HFFc6 (cell line): ENCODE results near the gene CLDN14. TPM values are rescaled to one million over a fixed set of nuclear protein-coding genes. Genes with fewer than 3 reads are reported as not detected.
A peak's percentile ranks its signal among the peaks of the same experiment; 100 is the strongest.

Experiments
- DNase-seq: peaks from one replicate; pipeline ENCODE4 v3.0.0-alpha.2; 2018
- H3K27ac Mint-ChIP-seq: 2 replicates; pipeline ENCODE4 v1.8.0; 2020; ENCODE audit warnings: mild to moderate bottlenecking, mixed read lengths
- H3K27me3 Mint-ChIP-seq: 2 replicates; pipeline ENCODE4 v1.8.0; 2021; ENCODE audit warnings: mild to moderate bottlenecking, moderate library complexity, mixed read lengths; ENCODE audit not compliant: insufficient read depth
- H3K36me3 Mint-ChIP-seq: 2 replicates; pipeline ENCODE4 v1.8.0; 2021; ENCODE audit warnings: low read depth, mixed read lengths
- H3K4me1 Mint-ChIP-seq: 2 replicates; pipeline ENCODE4 v1.8.0; 2020; ENCODE audit warnings: low read depth, mixed read lengths
- H3K4me3 Mint-ChIP-seq: 2 replicates; pipeline ENCODE4 v1.8.0; 2020; ENCODE audit warnings: mild to moderate bottlenecking, moderate library complexity, mixed read lengths
- H3K9me3 Mint-ChIP-seq: 2 replicates; pipeline ENCODE4 v1.8.0; 2020; ENCODE audit warnings: mild to moderate bottlenecking, mixed read lengths
- total RNA-seq, 6 experiments: library from RNA; stranded (reverse); fragmentation: NEBNext Ultra II Directional; extraction: Animal tissue kit (Norgen Biotek cat#: 25700); gene quantifications; 2 replicates in 1 of 6; 3 replicates in 5 of 6; pipeline ENCODE4 v1.2.3, GENCODE V29; 2021
- TF ChIP-seq, protein P1 (sequence below): fragments of 200-600 bp; sonication (generic); IDR thresholded peaks from 2 replicates; pipeline ENCODE4 v1.5.0; 2021; ENCODE audit warnings: antibody characterized with exemption, mild to moderate bottlenecking

CLDN14 gene
- total RNA-seq, 6 experiments from 2014 or later: 0.14 to 0.17 TPM; not detected in 4

DNA sequence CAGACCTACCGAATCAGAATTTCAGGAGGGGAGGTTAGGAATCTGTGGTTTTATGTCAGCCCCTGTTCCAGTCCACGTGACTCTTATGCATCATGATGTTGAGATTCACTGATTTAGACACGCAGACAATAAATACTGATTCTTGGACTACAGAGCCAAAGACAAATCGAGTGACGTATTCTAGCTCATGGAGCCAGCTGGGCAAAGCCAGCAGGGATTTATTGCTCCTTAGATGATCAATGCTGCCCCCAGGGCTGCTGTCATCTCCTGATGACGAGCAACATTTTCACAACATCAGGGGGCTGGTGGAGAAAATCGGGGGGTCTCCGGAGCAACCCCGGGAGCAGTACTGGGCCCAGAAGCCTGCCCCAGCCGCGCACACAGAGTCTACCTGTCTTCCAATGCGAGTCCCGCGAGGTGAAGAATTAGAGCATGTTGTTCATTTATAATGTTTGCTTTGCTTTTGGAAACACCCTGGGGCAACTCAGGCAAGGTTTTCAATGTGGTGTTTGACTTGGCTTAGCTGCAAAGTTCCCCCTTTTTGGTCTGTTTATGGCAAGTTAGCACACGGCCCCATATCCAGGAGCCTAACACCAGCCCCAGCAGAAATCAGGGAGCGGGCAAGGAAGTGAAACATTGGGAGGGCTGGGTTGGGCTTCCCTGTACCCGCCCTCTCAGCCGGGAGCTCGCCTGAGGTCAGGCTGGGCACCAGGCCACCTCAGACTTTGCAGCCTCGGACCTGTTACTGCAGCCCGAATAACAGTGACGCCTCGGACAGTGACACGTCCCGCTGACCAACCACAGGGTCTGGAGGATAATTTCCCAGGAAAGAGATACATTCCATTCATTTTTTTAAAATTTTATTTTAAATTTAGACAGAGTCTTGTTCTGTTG lies 19.9 kb upstream of the CLDN14 start:
- TF ChIP-seq, protein P1, sequence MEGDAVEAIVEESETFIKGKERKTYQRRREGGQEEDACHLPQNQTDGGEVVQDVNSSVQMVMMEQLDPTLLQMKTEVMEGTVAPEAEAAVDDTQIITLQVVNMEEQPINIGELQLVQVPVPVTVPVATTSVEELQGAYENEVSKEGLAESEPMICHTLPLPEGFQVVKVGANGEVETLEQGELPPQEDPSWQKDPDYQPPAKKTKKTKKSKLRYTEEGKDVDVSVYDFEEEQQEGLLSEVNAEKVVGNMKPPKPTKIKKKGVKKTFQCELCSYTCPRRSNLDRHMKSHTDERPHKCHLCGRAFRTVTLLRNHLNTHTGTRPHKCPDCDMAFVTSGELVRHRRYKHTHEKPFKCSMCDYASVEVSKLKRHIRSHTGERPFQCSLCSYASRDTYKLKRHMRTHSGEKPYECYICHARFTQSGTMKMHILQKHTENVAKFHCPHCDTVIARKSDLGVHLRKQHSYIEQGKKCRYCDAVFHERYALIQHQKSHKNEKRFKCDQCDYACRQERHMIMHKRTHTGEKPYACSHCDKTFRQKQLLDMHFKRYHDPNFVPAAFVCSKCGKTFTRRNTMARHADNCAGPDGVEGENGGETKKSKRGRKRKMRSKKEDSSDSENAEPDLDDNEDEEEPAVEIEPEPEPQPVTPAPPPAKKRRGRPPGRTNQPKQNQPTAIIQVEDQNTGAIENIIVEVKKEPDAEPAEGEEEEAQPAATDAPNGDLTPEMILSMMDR: no peak
- H3K9me3 Mint-ChIP-seq: peaks cover 5% of the 10 kb centered on the region; the same call in 1 of the 2 replicates
- H3K27me3 Mint-ChIP-seq: no peaks in the 10 kb centered on the region; the same call in none of the 2 replicates
- DNase-seq: no peak
- H3K27ac Mint-ChIP-seq: no peak overlapping the region
- peak overlapping the region; percentile 28; the same call in 1 of the 2 replicates for H3K4me3 Mint-ChIP-seq
- H3K4me1 Mint-ChIP-seq: peaks cover 17% of the 10 kb centered on the region; the same call in 1 of the 2 replicates
- no peaks in the 10 kb centered on the region for H3K36me3 Mint-ChIP-seq

GRCh38 chr21:36494557-36494956 lies 14.6 kb upstream of the CLDN14 start:
- TF ChIP-seq, protein P1: no peak

DNA sequence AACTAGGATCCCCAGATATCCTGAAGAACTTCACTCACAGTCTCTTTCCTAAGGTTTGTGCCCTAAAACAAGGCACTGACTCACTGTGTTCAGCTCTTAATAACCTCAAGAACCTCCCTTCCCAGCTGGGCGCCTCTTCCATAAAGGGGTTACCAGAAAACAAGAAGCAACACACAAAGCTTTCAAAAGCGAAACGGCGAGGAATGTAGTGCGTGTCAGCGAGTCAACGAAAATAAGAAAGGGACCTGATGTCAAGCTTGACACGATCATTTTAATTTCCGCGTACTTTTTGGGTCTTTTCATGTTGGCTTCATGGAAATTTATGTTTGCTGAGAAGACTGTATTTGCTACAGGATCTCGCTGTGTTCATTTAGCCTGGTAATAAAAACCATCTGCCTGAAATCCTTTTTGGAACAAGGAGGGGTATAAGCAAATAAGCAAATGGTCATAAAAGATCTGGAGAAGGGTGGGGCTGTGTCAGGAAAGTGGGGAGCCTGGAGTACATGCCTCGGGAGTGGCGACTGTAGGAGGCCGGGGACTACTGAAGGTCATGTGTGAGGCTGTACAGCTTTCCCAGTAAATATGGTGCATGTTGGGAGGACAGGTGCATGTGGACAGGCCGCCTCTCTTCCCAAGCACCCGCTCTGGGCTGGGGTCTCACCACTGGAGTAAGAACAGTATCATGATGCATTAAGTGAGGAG lies 11.4 kb upstream of the CLDN14 start:
- peaks cover 3% of the 10 kb centered on the region; the same call in 1 of the 2 replicates for H3K9me3 Mint-ChIP-seq
- TF ChIP-seq, protein P1: no peak
- DNase-seq: no peak
- H3K4me1 Mint-ChIP-seq: peaks cover 19% of the 10 kb centered on the region
- H3K27ac Mint-ChIP-seq: peak overlapping the region; percentile 36; the same call in 1 of the 2 replicates
- peak overlapping the region; percentile 59 for H3K4me3 Mint-ChIP-seq
- H3K27me3 Mint-ChIP-seq: peaks cover 10% of the 10 kb centered on the region
- H3K36me3 Mint-ChIP-seq: no peaks in the 10 kb centered on the region

More at GRCh38 chr21:36494557-36494956, 14.6 kb upstream of the CLDN14 start:
- peaks cover 17% of the 10 kb centered on the region for H3K4me1 Mint-ChIP-seq
- DNase-seq: no peak
- no peak overlapping the region for H3K27ac Mint-ChIP-seq
- H3K9me3 Mint-ChIP-seq: peaks cover 5% of the 10 kb centered on the region; the same call in 1 of the 2 replicates
- H3K36me3 Mint-ChIP-seq: no peaks in the 10 kb centered on the region
- peaks cover 10% of the 10 kb centered on the region for H3K27me3 Mint-ChIP-seq
- no peak overlapping the region for H3K4me3 Mint-ChIP-seq

- TF ChIP-seq, protein P1: no peak
- peaks cover 19% of the 10 kb centered on the region for H3K4me1 Mint-ChIP-seq
- H3K27ac Mint-ChIP-seq: no peak overlapping the region
- no peaks in the 10 kb centered on the region for H3K36me3 Mint-ChIP-seq
- DNase-seq: no peak
- H3K27me3 Mint-ChIP-seq: peaks cover 10% of the 10 kb centered on the region
- no peaks in the 10 kb centered on the region for H3K9me3 Mint-ChIP-seq
- no peak overlapping the region for H3K4me3 Mint-ChIP-seq
Measured at GRCh38 chr21:36489776-36490165, 9.8 kb upstream of the CLDN14 start.

DNA sequence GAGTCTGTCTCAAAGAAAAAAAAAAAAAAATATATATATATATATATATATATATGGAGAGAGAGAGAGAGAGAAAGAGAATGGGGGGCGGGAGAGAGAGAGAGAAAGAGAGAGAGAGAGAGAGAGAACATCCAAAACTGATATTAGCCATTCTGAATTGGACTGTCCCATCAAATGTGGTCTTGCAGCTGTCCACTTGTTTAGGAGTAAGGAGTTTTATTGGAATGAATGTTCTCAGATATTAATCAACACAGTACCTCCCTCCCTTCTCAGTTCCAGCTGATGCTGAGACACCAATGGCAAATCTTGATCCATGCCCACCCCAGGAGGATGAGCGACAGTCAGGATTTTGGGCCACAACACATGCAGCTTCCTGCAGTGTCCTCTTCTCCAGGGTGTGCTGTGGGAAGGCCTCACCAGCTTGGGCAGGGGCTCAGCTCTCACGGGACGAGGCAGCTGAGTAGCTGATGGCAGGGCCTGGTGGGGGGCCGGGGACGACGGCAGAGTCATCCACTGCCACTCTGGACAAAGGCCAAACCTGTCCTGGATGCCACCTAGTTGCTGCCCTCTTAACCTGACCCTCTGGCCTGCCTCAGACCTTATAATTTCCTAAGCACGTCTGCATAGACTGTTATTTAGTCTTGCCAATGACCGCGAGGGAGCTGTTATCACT lies 9.3 kb upstream of the CLDN14 start:
- TF ChIP-seq, protein P1: no peak
- Mint-ChIP-seq H3K9me3 (no peaks in the 10 kb centered on the region), H3K36me3 (no peaks in the 10 kb centered on the region), H3K4me3 (no peak overlapping the region), H3K4me1 (peaks cover 19% of the 10 kb centered on the region), H3K27ac (no peak overlapping the region), H3K27me3 (peaks cover 10% of the 10 kb centered on the region)
- no peak for DNase-seq
